GM12872 (cell line): ENCODE data around the gene TMEM87A.

Source experiments
- CTCF ChIP-seq: IDR thresholded peaks from 3 replicates; pipeline ENCODE4 v1.5.1; 2011; ENCODE audit warnings: low read depth, mild to moderate bottlenecking, low read length, moderate library complexity; ENCODE audit not compliant: insufficient read depth

Gene TMEM87A

GRCh38 chr15:42276762-42277161 is 3.5 kb upstream of the TMEM87A start:
- TF ChIP-seq CTCF = no peak

- TF ChIP-seq CTCF = no peak
Observed at GRCh38 chr15:42275780-42276391, 2.7 kb upstream of the TMEM87A start.

GRCh38 chr15:42274702-42274989 is 1.4 kb upstream of the TMEM87A start:
- TF ChIP-seq CTCF = no peak

GRCh38 chr15:42273900-42274701 is 868 bp upstream of the TMEM87A start:
- no peak for TF ChIP-seq CTCF

- no peak for TF ChIP-seq CTCF
Observed at GRCh38 chr15:42270996-42271395, 2.2 kb downstream of the TMEM87A start.

- no peak for TF ChIP-seq CTCF
Observed at GRCh38 chr15:42270551-42270950, 2.7 kb downstream of the TMEM87A start.

- no peak for TF ChIP-seq CTCF
Observed at GRCh38 chr15:42267286-42267685, 5.9 kb downstream of the TMEM87A start.
